CD4-positive, alpha-beta memory T cell (primary cell): Measurements from ENCODE around the gene GSTT2. TPM values are rescaled to one million over a fixed set of nuclear protein-coding genes. Genes with fewer than 3 reads are reported as not detected.
A peak's percentile ranks its signal among the peaks of the same experiment; 100 is the strongest.
"Not testable (repeated sequence)": the region's sequence is repeated elsewhere in the genome, so short reads cannot be mapped to it uniquely, and the experiment has no call there.

Source experiments
- CTCF ChIA-PET: fragments of 350-600 bp; sonication (Branson Sonifier 250); formaldehyde crosslinking; loops from one replicate; lab custom pipeline; 2021; ENCODE audit warnings: inconsistent platforms; ENCODE audit not compliant: partially characterized antibody; lab: Charles Lee
- POLR2A ChIA-PET: fragments of 350-600 bp; sonication (Branson Sonifier 250); formaldehyde crosslinking; loops from one replicate; lab custom pipeline; 2021; ENCODE audit not compliant: partially characterized antibody; lab: Charles Lee
- DNase-seq, 5 donors: peaks; one replicate each; pipeline versions ENCODE4 v3.0.0 to v3.0.0-alpha.2; 2020 to 2022; ENCODE audit warnings: mixed read lengths in 1 of 5
- H3K27ac ChIP-seq: one replicate; pipeline ENCODE4 v1.7.0; 2013; ENCODE audit warnings: low read depth, low read length
- H3K27me3 ChIP-seq: 2 replicates; pipeline ENCODE4 v1.7.0; 2013; ENCODE audit warnings: mild to moderate bottlenecking, low read length, moderate library complexity; ENCODE audit not compliant: insufficient read depth
- H3K36me3 ChIP-seq: 2 replicates; pipeline ENCODE4 v1.7.0; 2013; ENCODE audit warnings: mild to moderate bottlenecking, low read length, moderate library complexity; ENCODE audit not compliant: insufficient read depth
- H3K4me1 ChIP-seq: 2 replicates; pipeline ENCODE4 v1.7.0; 2013; ENCODE audit warnings: mild to moderate bottlenecking, low read length, moderate library complexity; ENCODE audit not compliant: insufficient read depth
- H3K4me3 ChIP-seq, 2 donors: one replicate each; pipeline ENCODE4 v1.7.0; 2013; ENCODE audit warnings: low read length in 2 of 2, mild to moderate bottlenecking in 1 of 2
- H3K9me3 ChIP-seq, 2 donors: one replicate each; pipeline ENCODE4 v1.7.0; 2013; ENCODE audit warnings: low read length in 2 of 2, control low read depth in 1 of 2; ENCODE audit not compliant: control insufficient read depth in 1 of 2
- H3K27ac Mint-ChIP-seq, 7 donors: one replicate each; pipeline ENCODE4 v1.8.0; 2020 to 2021; ENCODE audit warnings: mixed read lengths in 7 of 7, mild to moderate bottlenecking in 6 of 7, inconsistent platforms in 3 of 7, moderate library complexity in 3 of 7
- H3K27me3 Mint-ChIP-seq, 2 donors: one replicate each; pipeline ENCODE4 v1.8.0; 2020 to 2021; ENCODE audit warnings: mixed read lengths in 2 of 2
- H3K36me3 Mint-ChIP-seq, 2 donors: one replicate each; pipeline ENCODE4 v1.8.0; 2020 to 2021; ENCODE audit warnings: mixed read lengths in 2 of 2, inconsistent platforms in 1 of 2, mild to moderate bottlenecking in 1 of 2
- H3K4me1 Mint-ChIP-seq, 4 donors: one replicate each; pipeline ENCODE4 v1.8.0; 2020 to 2021; ENCODE audit warnings: mixed read lengths in 4 of 4, mild to moderate bottlenecking in 1 of 4
- H3K4me3 Mint-ChIP-seq, 8 donors: one replicate each; pipeline ENCODE4 v1.8.0; 2020 to 2021; ENCODE audit warnings: mixed read lengths in 8 of 8, mild to moderate bottlenecking in 7 of 8, moderate library complexity in 6 of 8, inconsistent platforms in 3 of 8
- H3K9me3 Mint-ChIP-seq, 8 donors: one replicate each; pipeline ENCODE4 v1.8.0; 2020 to 2021; ENCODE audit warnings: mixed read lengths in 8 of 8, mild to moderate bottlenecking in 5 of 8, inconsistent platforms in 3 of 8, moderate library complexity in 1 of 8
- intact Hi-C: fragments of 100-400 bp; cut with micrococcal nuclease; formaldehyde crosslinking; loops from one replicate; pipeline ENCODE4 v1.15.1; 2023
- polyA plus RNA-seq, 2 donors: library from polyadenylated mRNA; unstranded; fragments of 300-500 nt; fragmentation: Illumina TruSeq; gene quantifications; one replicate each; pipeline ENCODE4 v1.2.3, GENCODE V29; 2021
- total RNA-seq, 2 experiments: library from RNA; stranded (reverse); gene quantifications; one replicate each; pipeline ENCODE4 v1.2.3, GENCODE V29; 2021

GSTT2 gene
- total and polyA plus RNA-seq, 4 experiments from 2014 or later = not detected

DNA sequence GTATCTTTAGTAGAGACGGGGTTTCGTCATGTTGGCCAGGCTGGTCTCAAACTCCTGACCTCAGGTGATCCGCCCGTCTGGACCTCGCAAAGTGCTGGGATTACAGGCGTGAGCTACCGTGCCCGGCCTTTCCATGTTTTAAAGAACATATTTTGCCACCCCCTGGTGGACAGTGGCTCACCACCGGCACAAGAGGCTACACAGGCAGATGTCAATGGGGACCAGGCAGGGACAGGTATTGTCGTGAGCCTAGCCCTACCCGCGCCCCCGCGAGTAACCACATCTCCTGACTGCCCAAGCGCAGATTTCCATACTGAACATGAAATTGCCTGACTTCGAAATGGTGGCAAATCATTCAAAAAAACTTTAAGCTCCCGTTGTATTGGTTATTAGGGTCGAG lies 13.8 kb upstream of the GSTT2 start:
- peaks cover 7 to 19% (median 14%) of the 10 kb centered on the region in 4 donors for H3K4me1 Mint-ChIP-seq
- H3K9me3 ChIP-seq, H3K4me3 ChIP-seq, H3K27ac Mint-ChIP-seq, H3K27me3 ChIP-seq, H3K4me1 ChIP-seq, intact Hi-C loops, H3K27ac ChIP-seq, H3K27me3 Mint-ChIP-seq, CTCF ChIA-PET, H3K4me3 Mint-ChIP-seq, H3K9me3 Mint-ChIP-seq, DNase-seq, POLR2A ChIA-PET: not testable (repeated sequence)
- peaks cover 11 to 20% of the 10 kb centered on the region in 2 donors for H3K36me3 Mint-ChIP-seq
- peaks cover 17% of the 10 kb centered on the region for H3K36me3 ChIP-seq

DNA sequence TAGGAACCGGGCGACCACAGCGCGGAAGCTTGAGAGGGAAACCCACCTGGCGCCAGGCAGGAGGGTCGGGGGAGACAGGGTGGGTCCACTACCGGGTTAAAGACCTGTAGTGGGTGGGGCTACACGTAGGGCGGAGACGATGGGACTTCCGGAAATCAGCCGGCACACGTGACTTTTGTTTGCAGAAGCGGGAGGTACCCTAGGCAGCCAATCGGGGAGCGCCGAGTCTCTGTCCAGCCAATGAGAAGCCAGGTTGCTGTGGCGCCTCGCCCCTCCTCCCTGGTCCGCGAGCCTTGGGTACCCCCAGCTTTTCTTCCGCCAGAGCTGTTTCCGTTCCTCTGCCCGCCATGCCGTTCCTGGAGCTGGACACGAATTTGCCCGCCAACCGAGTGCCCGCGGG lies 13.4 kb upstream of the GSTT2 start, which contains the start of gene DDTL:
DDTL (plus strand) TSS at position 321 of the 400 bp plus-strand sequence; CDS start at position 348, 27 bp downstream.
- H3K4me3 ChIP-seq, intact Hi-C loops, H3K27ac ChIP-seq, H3K9me3 ChIP-seq, H3K27me3 ChIP-seq, H3K9me3 Mint-ChIP-seq, CTCF ChIA-PET, POLR2A ChIA-PET, H3K27me3 Mint-ChIP-seq, H3K27ac Mint-ChIP-seq, DNase-seq, H3K4me3 Mint-ChIP-seq: not testable (repeated sequence)
- H3K36me3 Mint-ChIP-seq = peaks cover 14 to 24% of the 10 kb centered on the region in 2 donors
- peaks cover 12% of the 10 kb centered on the region for H3K4me1 ChIP-seq
- H3K4me1 Mint-ChIP-seq = peaks cover 7 to 24% (median 18%) of the 10 kb centered on the region in 4 donors
- H3K36me3 ChIP-seq = peaks cover 22% of the 10 kb centered on the region

DNA sequence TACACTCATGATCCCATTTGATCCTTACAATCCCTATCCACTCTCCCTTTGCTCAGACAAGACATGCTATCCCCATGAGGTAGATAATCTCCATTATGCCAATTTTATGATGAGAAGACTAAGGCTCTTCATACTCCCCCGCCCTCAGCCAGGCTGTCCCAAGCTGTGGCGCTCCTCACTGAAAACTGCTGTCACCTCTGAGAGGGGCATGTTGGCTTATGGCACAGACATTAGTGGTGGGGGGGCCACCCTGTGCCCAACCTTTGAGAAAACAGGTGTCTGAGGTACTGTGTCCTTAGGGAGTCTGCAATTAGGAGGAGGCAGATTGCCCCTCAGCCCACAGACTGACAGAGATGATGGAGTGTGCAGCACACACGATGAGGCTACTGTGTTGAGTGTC lies 10.9 kb upstream of the GSTT2 start:
- H3K9me3 ChIP-seq = no peaks in the 10 kb centered on the region
- peaks cover 18 to 29% of the 10 kb centered on the region in 2 donors for H3K36me3 Mint-ChIP-seq
- peak overlapping the region in 2 of 8 donors; percentile 39 to 66 for H3K4me3 Mint-ChIP-seq
- no peak overlapping the region for H3K27ac ChIP-seq
- H3K27ac Mint-ChIP-seq = peak overlapping the region in 2 of 7 donors; percentile 70 to 78
- no peaks in the 10 kb centered on the region for H3K27me3 Mint-ChIP-seq
- H3K4me1 ChIP-seq = peaks cover 16% of the 10 kb centered on the region
- H3K4me3 ChIP-seq = no peak overlapping the region
- H3K36me3 ChIP-seq = peaks cover 26% of the 10 kb centered on the region
- POLR2A ChIA-PET = no interaction called here
- no peaks in the 10 kb centered on the region for H3K9me3 Mint-ChIP-seq
- no peaks in the 10 kb centered on the region for H3K27me3 ChIP-seq
- CTCF ChIA-PET = no interaction called here
- intact Hi-C loops = no loop called here
- peaks cover 7 to 29% (median 20%) of the 10 kb centered on the region in 4 donors for H3K4me1 Mint-ChIP-seq
- no peak for DNase-seq

DNA sequence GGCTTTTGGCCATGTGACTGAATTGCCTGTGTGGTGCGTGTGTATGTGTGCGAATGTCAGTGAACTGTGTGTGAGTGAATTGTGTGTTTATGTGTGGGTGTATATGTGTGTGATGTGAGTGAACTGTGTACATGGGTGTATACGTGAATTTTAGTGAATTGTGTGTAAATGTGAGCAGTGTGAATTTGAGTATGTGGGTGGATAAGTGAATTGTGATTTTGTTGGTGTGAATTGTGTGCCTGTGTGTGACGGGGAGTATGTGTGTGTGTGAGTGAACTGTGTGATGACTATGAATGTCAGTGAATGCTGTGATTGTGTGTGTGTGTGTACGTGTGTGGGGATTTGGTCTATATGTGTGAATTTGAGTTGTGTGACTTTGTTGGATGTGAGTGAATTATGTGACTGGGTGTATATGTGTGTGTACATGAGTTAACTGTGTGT lies 9.7 kb upstream of the GSTT2 start:
- no peak overlapping the region for H3K27ac ChIP-seq
- H3K9me3 ChIP-seq = no peaks in the 10 kb centered on the region
- Mint-ChIP-seq H3K36me3 (peaks cover 18 to 29% of the 10 kb centered on the region in 2 donors), H3K9me3 (no peaks in the 10 kb centered on the region), H3K4me1 (peaks cover 7 to 29% (median 20%) of the 10 kb centered on the region in 4 donors), H3K27ac (peak overlapping the region in 4 of 7 donors; percentile 4 to 40 (median 20)), H3K4me3 (peak overlapping the region in 7 of 8 donors; percentile 0 to 59 (median 4)), H3K27me3 (no peaks in the 10 kb centered on the region)
- H3K4me1 ChIP-seq = peaks cover 16% of the 10 kb centered on the region
- intact Hi-C loops = loop anchor here (10.0 kb wide), 1 partner anchor 55 kb away; no protein-coding TSS in a partner anchor
- DNase-seq = no peak
- CTCF ChIA-PET = no interaction called here
- no peak overlapping the region for H3K4me3 ChIP-seq
- POLR2A ChIA-PET = interaction anchor here (1.4 kb wide), 1 partner anchor 57 kb away, joined by 3 read pairs; no protein-coding TSS in a partner anchor
- H3K27me3 ChIP-seq = no peaks in the 10 kb centered on the region
- H3K36me3 ChIP-seq = peaks cover 26% of the 10 kb centered on the region

DNA sequence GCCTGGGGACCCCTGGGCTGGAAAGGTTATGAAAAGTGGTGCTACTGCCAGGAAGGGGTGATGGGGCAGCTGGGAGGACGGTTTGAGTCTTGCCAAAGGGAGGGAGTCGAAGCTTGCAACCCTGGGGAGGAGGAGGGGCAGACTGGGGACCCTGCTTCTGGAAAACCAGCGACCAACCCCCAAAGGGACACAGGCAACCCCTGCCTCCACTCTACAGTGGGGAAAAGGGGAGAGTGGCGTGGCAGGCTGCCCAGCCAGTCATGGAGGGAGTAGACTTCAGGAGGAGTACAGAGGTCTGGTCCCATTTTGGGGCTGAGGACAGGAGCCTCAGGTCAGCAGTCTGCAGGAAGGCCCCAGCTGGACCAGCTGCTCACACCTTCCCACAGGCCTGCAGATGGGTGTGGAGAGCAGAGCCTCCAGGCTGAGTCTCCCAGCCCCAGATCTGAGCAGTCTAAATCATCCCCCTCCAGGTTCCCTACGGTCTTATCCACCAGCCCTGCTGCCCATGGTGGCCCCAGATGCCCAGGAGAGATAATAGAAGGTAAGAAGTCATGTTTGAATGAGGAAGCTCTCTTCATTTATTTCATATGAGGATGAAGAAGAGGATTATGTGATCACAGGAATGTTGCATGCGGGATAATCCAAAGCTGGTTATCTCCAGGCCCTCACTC lies 9.0 kb upstream of the GSTT2 start:
- Mint-ChIP-seq H3K4me3 (peak overlapping the region in 3 of 8 donors; percentile 0 to 43 (median 26)), H3K9me3 (no peaks in the 10 kb centered on the region), H3K36me3 (peaks cover 18 to 29% of the 10 kb centered on the region in 2 donors), H3K27me3 (no peaks in the 10 kb centered on the region), H3K4me1 (peaks cover 7 to 29% (median 20%) of the 10 kb centered on the region in 4 donors), H3K27ac (peak overlapping the region in 3 of 7 donors; percentile 13 to 35 (median 33))
- CTCF ChIA-PET = interaction anchor here (0.6 kb wide), 1 partner anchor 46 kb away, joined by 4 read pairs; no protein-coding TSS in a partner anchor
- no peak overlapping the region for H3K4me3 ChIP-seq
- intact Hi-C loops = loop anchor here (10.0 kb wide), 1 partner anchor 56 kb away; no protein-coding TSS in a partner anchor
- DNase-seq = no peak
- no peaks in the 10 kb centered on the region for H3K9me3 ChIP-seq
- H3K27me3 ChIP-seq = no peaks in the 10 kb centered on the region
- H3K36me3 ChIP-seq = peaks cover 26% of the 10 kb centered on the region
- no peak overlapping the region for H3K27ac ChIP-seq
- POLR2A ChIA-PET = interaction anchor here (0.6 to 1.4 kb wide), 3 partner anchors 57 to 493 kb away, joined by 3 read pairs; no protein-coding TSS in a partner anchor
- H3K4me1 ChIP-seq = peaks cover 16% of the 10 kb centered on the region

DNA sequence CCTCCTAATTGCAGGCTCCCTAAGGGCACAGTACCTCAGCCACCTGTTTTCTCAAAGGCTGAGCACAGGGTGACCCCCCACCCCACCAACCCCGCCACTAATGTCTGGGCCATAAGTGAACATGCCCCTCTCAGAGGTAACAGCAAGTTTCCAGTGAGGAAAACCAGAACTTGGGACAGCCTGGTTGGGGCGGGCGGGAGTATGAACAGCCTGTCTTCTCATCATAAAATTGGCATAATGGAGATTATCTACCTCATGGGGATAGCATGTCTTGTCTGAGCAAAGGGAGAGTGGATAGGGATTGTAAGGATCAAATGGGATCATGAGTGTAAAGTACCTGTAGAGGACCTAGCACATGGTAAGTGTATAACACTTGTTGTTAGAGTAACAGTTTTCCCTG lies 8.0 kb upstream of the GSTT2 start:
- Mint-ChIP-seq H3K36me3 (peaks cover 18 to 29% of the 10 kb centered on the region in 2 donors), H3K27ac (peak overlapping the region in 1 of 7 donors; percentile 27), H3K4me1 (peaks cover 7 to 29% (median 20%) of the 10 kb centered on the region in 4 donors), H3K4me3 (peak overlapping the region in 3 of 8 donors; percentile 17 to 63 (median 57))
- H3K9me3 Mint-ChIP-seq, H3K4me3 ChIP-seq, H3K27me3 Mint-ChIP-seq, CTCF ChIA-PET, H3K9me3 ChIP-seq, H3K27me3 ChIP-seq, H3K27ac ChIP-seq, DNase-seq: not testable (repeated sequence)
- Histone ChIP-seq H3K36me3 (peaks cover 26% of the 10 kb centered on the region), H3K4me1 (peaks cover 16% of the 10 kb centered on the region)
- POLR2A ChIA-PET = interaction anchor here (1.3 kb wide), 1 partner anchor 76 kb away, joined by 3 read pairs; no protein-coding TSS in a partner anchor
- intact Hi-C loops = loop anchor here (10.0 kb wide), 1 partner anchor 57 kb away; no protein-coding TSS in a partner anchor

DNA sequence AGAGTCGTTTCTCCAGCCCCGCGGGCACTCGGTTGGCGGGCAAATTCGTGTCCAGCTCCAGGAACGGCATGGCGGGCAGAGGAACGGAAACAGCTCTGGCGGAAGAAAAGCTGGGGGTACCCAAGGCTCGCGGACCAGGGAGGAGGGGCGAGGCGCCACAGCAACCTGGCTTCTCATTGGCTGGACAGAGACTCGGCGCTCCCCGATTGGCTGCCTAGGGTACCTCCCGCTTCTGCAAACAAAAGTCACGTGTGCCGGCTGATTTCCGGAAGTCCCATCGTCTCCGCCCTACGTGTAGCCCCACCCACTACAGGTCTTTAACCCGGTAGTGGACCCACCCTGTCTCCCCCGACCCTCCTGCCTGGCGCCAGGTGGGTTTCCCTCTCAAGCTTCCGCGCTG lies 5.6 kb upstream of the GSTT2 start, which contains the start of gene DDT:
DDT (minus strand) TSS at position 97 of the 400 bp plus-strand sequence; CDS start at position 70, 27 bp downstream.
- H3K27me3 ChIP-seq, H3K27ac Mint-ChIP-seq, H3K9me3 Mint-ChIP-seq, DNase-seq, H3K4me3 Mint-ChIP-seq, H3K4me3 ChIP-seq, H3K9me3 ChIP-seq, H3K27ac ChIP-seq, H3K27me3 Mint-ChIP-seq, POLR2A ChIA-PET, CTCF ChIA-PET: not testable (repeated sequence)
- Histone ChIP-seq H3K36me3 (peaks cover 24% of the 10 kb centered on the region), H3K4me1 (peaks cover 16% of the 10 kb centered on the region)
- Mint-ChIP-seq H3K4me1 (peaks cover 7 to 24% (median 18%) of the 10 kb centered on the region in 4 donors), H3K36me3 (peaks cover 18 to 25% of the 10 kb centered on the region in 2 donors)
- intact Hi-C loops = loop anchor here (10.0 kb wide), 1 partner anchor 60 kb away; no protein-coding TSS in a partner anchor
